Sigmoid colon (tissue), 4 donors: Measurements from ENCODE around the gene C1QTNF5.

ENCODE experiments used
- CTCF ChIP-seq, 4 experiments: fragments of 450-650 bp in 3 of 4; fragments of 200-600 bp in 1 of 4; IDR thresholded peaks; one replicate each; pipeline ENCODE4 v1.5.1; 2016 to 2019; ENCODE audit warnings: antibody characterized with exemption in 4 of 4, mild to moderate bottlenecking in 3 of 4, moderate library complexity in 2 of 4
- EP300 ChIP-seq, 4 donors: sonication (generic); formaldehyde crosslinking; IDR thresholded peaks; one replicate each; pipeline ENCODE4 v1.6.1; 2017; ENCODE audit warnings: antibody characterized with exemption in 4 of 4
- POLR2A ChIP-seq, 2 donors: fragments of 450-650 bp; IDR thresholded peaks; one replicate each; pipeline ENCODE4 v1.6.1; 2016; ENCODE audit warnings: antibody characterized with exemption in 2 of 2, mild to moderate bottlenecking in 2 of 2, moderate library complexity in 2 of 2
- POLR2AphosphoS5 ChIP-seq, 4 donors: sonication (generic); formaldehyde crosslinking; IDR thresholded peaks; one replicate each; pipeline ENCODE4 v1.6.1; 2017; ENCODE audit warnings: antibody characterized with exemption in 4 of 4

GRCh38 chr11:119339589-119340334 lies 921 bp downstream of the C1QTNF5 start:
- peak; percentile 61 to 92 (median 72) for TF ChIP-seq CTCF (IDR thresholded peaks at IDR 0.05)
- no peak for TF ChIP-seq EP300 (IDR thresholded peaks at IDR 0.05)
- no peak for TF ChIP-seq POLR2A (IDR thresholded peaks at IDR 0.05)
- peak in 2 of 4 donors; percentile 24 to 49 for TF ChIP-seq POLR2AphosphoS5 (IDR thresholded peaks at IDR 0.05)
